ENCODE measurements around the gene TRIM46.

DNA sequence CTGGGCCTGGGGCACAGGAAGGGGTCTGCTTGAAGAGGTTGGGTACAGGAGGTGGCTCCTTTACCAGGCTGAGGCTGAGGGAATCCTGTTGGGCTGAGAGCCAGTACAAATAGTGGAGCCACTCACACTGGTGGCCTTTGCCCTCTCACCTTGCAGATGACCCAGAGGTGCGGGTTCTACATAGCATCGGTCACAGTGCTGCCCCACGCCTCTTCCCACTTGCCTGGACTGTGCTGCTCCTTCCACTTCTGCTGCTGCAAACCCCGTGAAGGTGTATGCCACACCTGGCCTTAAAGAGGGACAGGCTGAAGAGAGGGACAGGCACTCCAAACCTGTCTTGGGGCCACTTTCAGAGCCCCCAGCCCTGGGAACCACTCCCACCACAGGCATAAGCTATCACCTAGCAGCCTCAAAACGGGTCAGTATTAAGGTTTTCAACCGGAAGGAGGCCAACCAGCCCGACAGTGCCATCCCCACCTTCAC lies 39.8 kb upstream of the TRIM46 start:
- TF ChIP-seq CREB1 (IDR thresholded peaks at IDR 0.05; ENCODE audit: low read depth) = no peak
- TF ChIP-seq EP300 (IDR thresholded peaks at IDR 0.05; ENCODE audit: borderline replicate concordance) = no peak
- TF ChIP-seq TAF1 (IDR thresholded peaks at IDR 0.05; ENCODE audit: low read depth) = no peak
- no peak for TF ChIP-seq RAD21 (IDR thresholded peaks at IDR 0.05; ENCODE audit: low read depth)

All from Ishikawa (cell line).